Smooth muscle cell (in vitro differentiated cells): ENCODE measurements around the gene CYYR1. TPM values are rescaled to one million over a fixed set of nuclear protein-coding genes. Genes with fewer than 3 reads are reported as not detected.
"Not testable (repeated sequence)": the region's sequence is repeated elsewhere in the genome, so short reads cannot be mapped to it uniquely, and the experiment has no call there.

ENCODE experiments used
- DNase-seq: peaks from one replicate; lab custom pipeline; 2025; ENCODE audit not compliant: unreplicated experiment; lab: John Stamatoyannopoulos, UW
- H2AFZ ChIP-seq: fragments of 200-600 bp; sonication (generic); 2 replicates; pipeline ENCODE4 v1.6.0; 2016; ENCODE audit warnings: antibody characterized with exemption, low read depth, mild to moderate bottlenecking
- H3F3A ChIP-seq: fragments of 200-600 bp; sonication (generic); 2 replicates; pipeline ENCODE4 v1.6.0; 2017; ENCODE audit warnings: antibody characterized with exemption, low read depth
- H3K27ac ChIP-seq: fragments of 200-600 bp; sonication (generic); 2 replicates; pipeline ENCODE4 v1.5.1; 2016; ENCODE audit warnings: low read depth, mild to moderate bottlenecking
- H3K27me3 ChIP-seq: fragments of 200-600 bp; sonication (generic); 2 replicates; pipeline ENCODE4 v1.6.1; 2016; ENCODE audit warnings: low read depth, mild to moderate bottlenecking
- H3K36me3 ChIP-seq: fragments of 200-600 bp; sonication (generic); 2 replicates; pipeline ENCODE4 v1.5.1; 2016; ENCODE audit warnings: low read depth
- H3K4me1 ChIP-seq: fragments of 200-600 bp; sonication (generic); 2 replicates; pipeline ENCODE4 v1.5.1; 2016; ENCODE audit warnings: low read depth
- H3K4me2 ChIP-seq: fragments of 200-600 bp; sonication (generic); 2 replicates; pipeline ENCODE4 v1.6.0; 2016; ENCODE audit warnings: mild to moderate bottlenecking
- H3K4me3 ChIP-seq: fragments of 200-600 bp; sonication (generic); 2 replicates; pipeline ENCODE4 v1.5.1; 2016; ENCODE audit warnings: mild to moderate bottlenecking
- H3K79me2 ChIP-seq: fragments of 200-600 bp; sonication (generic); 2 replicates; pipeline ENCODE4 v1.6.0; 2016; ENCODE audit warnings: low read depth, mild to moderate bottlenecking
- H3K9ac ChIP-seq: fragments of 200-600 bp; sonication (generic); 2 replicates; pipeline ENCODE4 v1.6.0; 2016; ENCODE audit warnings: low read depth
- H3K9me3 ChIP-seq: fragments of 200-600 bp; sonication (generic); replicated peaks from 2 replicates; pipeline ENCODE4 v1.5.1; 2016; ENCODE audit warnings: low read depth
- H4K20me1 ChIP-seq: fragments of 200-600 bp; sonication (generic); 2 replicates; pipeline ENCODE4 v1.6.0; 2016; ENCODE audit warnings: low read depth
- CTCF ChIP-seq: fragments of 200-600 bp; sonication (generic); IDR thresholded peaks from 2 replicates; pipeline ENCODE4 v1.5.1; 2017; ENCODE audit warnings: borderline replicate concordance, mild to moderate bottlenecking, antibody characterized with exemption; ENCODE audit not compliant: insufficient read depth, poor library complexity, severe bottlenecking
- WGBS: methylation state at CpG from one replicate; pipeline ENCODE4 v1.1.7; 2016; ENCODE audit warnings: low lambda C conversion rate; 5-methylcytosine and 5-hydroxymethylcytosine counted together
- polyA plus RNA-seq: library from polyadenylated mRNA; unstranded; fragments of >200 nt; fragmentation: Nextera tagmentation; extraction: Ambion mirVana; gene quantifications from 2 replicates; pipeline ENCODE4 v1.2.1, GENCODE V29; 2016
- total RNA-seq: library from RNA; depleted of rRNA; stranded (reverse); fragments of >200 nt; gene quantifications from 2 replicates; pipeline ENCODE4 v1.2.3, GENCODE V29; 2014

CYYR1 gene
- total and polyA plus RNA-seq, 2 experiments from 2014 or later = 4.0 TPM

GRCh38 chr21:26469789-26470188 lies 103.3 kb downstream of the CYYR1 start:
- Histone ChIP-seq H4K20me1 (no peaks in the 10 kb centered on the region), H3K9me3 (no peaks in the 10 kb centered on the region), H3K27ac (no peak overlapping the region), H2AFZ (no peak overlapping the region), H3K27me3 (no peaks in the 10 kb centered on the region), H3K4me2 (no peak overlapping the region), H3K9ac (no peak overlapping the region), H3F3A (no peaks in the 10 kb centered on the region), H3K4me3 (no peak overlapping the region), H3K79me2 (no peaks in the 10 kb centered on the region), H3K4me1 (no peaks in the 10 kb centered on the region), H3K36me3 (no peaks in the 10 kb centered on the region)
- WGBS = 21% methylated on average over 1 of the region's 1 CpG
- no peak for DNase-seq
- TF ChIP-seq CTCF = no peak

GRCh38 chr21:26465916-26466315 lies 107.2 kb downstream of the CYYR1 start:
- no peaks in the 10 kb centered on the region for H3K36me3 ChIP-seq
- no peak overlapping the region for H3K4me2 ChIP-seq
- H2AFZ ChIP-seq = no peak overlapping the region
- H4K20me1 ChIP-seq = no peaks in the 10 kb centered on the region
- WGBS = 73% methylated on average over 3 of the region's 3 CpGs
- no peak for TF ChIP-seq CTCF
- H3K27ac ChIP-seq = no peak overlapping the region
- no peak overlapping the region for H3K9ac ChIP-seq
- no peaks in the 10 kb centered on the region for H3F3A ChIP-seq
- no peak overlapping the region for H3K4me3 ChIP-seq
- no peaks in the 10 kb centered on the region for H3K9me3 ChIP-seq
- DNase-seq = no peak
- no peaks in the 10 kb centered on the region for H3K4me1 ChIP-seq
- H3K79me2 ChIP-seq = no peaks in the 10 kb centered on the region
- no peaks in the 10 kb centered on the region for H3K27me3 ChIP-seq

- DNase-seq = no peak
- Histone ChIP-seq H3K79me2 (no peaks in the 10 kb centered on the region), H4K20me1 (no peaks in the 10 kb centered on the region), H3K36me3 (no peaks in the 10 kb centered on the region), H3K4me3 (no peak overlapping the region), H2AFZ (no peak overlapping the region), H3K27me3 (no peaks in the 10 kb centered on the region), H3F3A (no peaks in the 10 kb centered on the region), H3K9me3 (no peaks in the 10 kb centered on the region), H3K4me2 (no peak overlapping the region), H3K4me1 (no peaks in the 10 kb centered on the region), H3K27ac (no peak overlapping the region), H3K9ac (no peak overlapping the region)
- WGBS = 59% methylated on average over 3 of the region's 3 CpGs
- no peak for TF ChIP-seq CTCF
Measured at GRCh38 chr21:26461500-26461899, 111.6 kb downstream of the CYYR1 start.

GRCh38 chr21:26460621-26461020 lies 112.5 kb downstream of the CYYR1 start:
- Histone ChIP-seq H3K4me2 (no peak overlapping the region), H3F3A (no peaks in the 10 kb centered on the region), H3K4me1 (no peaks in the 10 kb centered on the region), H3K9me3 (no peaks in the 10 kb centered on the region), H3K4me3 (no peak overlapping the region), H4K20me1 (no peaks in the 10 kb centered on the region), H3K9ac (no peak overlapping the region), H3K27ac (no peak overlapping the region), H2AFZ (no peak overlapping the region), H3K79me2 (no peaks in the 10 kb centered on the region), H3K27me3 (no peaks in the 10 kb centered on the region), H3K36me3 (no peaks in the 10 kb centered on the region)
- 90% methylated on average over 3 of the region's 3 CpGs for WGBS
- no peak for DNase-seq
- TF ChIP-seq CTCF = no peak

- not testable (repeated sequence) for H3F3A ChIP-seq, H3K4me1 ChIP-seq, H3K27me3 ChIP-seq, DNase-seq, H3K27ac ChIP-seq, H4K20me1 ChIP-seq, H3K9ac ChIP-seq, H3K4me3 ChIP-seq, H3K79me2 ChIP-seq, H3K9me3 ChIP-seq, H3K36me3 ChIP-seq, H3K4me2 ChIP-seq, H2AFZ ChIP-seq
- WGBS = 78% methylated on average over 3 of the region's 3 CpGs
Measured at GRCh38 chr21:26458854-26459253, 114.2 kb downstream of the CYYR1 start.
